ENCODE results near the gene ARHGAP26. TPM values are rescaled to one million over a fixed set of nuclear protein-coding genes. Genes with fewer than 3 reads are reported as not detected.

ARHGAP26 gene
- total and polyA plus RNA-seq, 2 experiments from 2014 or later, result 9.5 to 16.8 TPM

DNA sequence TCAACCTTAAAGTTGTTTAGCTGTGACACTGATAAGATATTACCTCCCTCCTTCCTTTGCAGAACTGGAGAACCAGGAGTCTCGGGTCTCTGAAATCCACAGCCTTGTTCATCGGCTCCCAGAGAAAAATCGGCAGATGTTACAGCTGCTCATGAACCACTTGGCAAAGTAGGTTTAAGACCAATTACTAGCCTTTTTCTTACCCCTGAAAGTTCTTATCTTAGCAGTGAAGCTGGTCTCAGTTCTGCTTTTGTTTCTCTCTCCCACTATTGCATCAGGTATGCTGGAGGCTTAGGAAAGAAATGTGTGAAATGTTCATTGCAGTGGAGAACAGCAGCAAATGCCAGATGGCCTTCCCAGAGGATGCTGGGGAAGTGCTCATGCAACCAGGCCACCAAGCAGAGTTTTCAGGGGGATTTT lies 287.4 kb downstream of the ARHGAP26 start:
- peaks cover 11% of the 10 kb centered on the region for H3K36me3 Mint-ChIP-seq (ENCODE audit: low read depth)
- H3K4me3 ChIP-seq, result no peak overlapping the region

DNA sequence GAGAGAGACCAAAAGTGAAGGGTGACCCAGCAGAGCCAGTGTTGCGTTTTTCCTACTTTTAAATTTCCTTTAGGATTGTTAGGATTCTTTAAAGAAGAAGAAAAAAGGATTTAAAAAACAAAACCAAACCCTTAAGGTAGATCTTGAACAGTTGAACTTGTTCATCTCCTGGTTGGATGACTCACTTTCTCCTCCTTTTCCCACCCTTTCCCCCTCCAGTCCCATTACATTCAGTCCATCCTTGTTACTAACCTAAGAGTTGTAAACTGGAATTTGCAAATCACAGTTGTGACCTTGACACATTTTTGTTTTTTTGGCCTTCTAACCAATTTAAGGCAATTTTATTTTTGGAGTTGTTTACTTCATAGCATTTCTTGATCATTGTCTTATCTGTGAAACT lies 289.2 kb downstream of the ARHGAP26 start:
- no peaks in the 10 kb centered on the region for H4K20me1 ChIP-seq (replicated peaks; ENCODE audit: insufficient read depth)
- H3K36me3 ChIP-seq (ENCODE audit: insufficient read depth), result no peaks in the 10 kb centered on the region
- no peak overlapping the region for H3K4me3 ChIP-seq
- H3F3A ChIP-seq (replicated peaks; ENCODE audit: low read depth), result no peaks in the 10 kb centered on the region
- no peak overlapping the region for H3K27ac Mint-ChIP-seq
- H3K79me2 ChIP-seq (replicated peaks; ENCODE audit: insufficient read depth), result no peaks in the 10 kb centered on the region
- H3K4me2 ChIP-seq, result no peak overlapping the region
- H3K9me3 Mint-ChIP-seq, result no peaks in the 10 kb centered on the region
- no peak for DNase-seq (ENCODE audit: low spot score)
- H3K27ac ChIP-seq (ENCODE audit: low read depth), result no peak overlapping the region
- H3K27me3 Mint-ChIP-seq (ENCODE audit: insufficient read depth, low read depth, poor library complexity), result peaks cover 2% of the 10 kb centered on the region
- no peak for TF ChIP-seq STAT1 (IDR thresholded peaks at IDR 0.05; ENCODE audit: unreplicated experiment)
- TF ChIP-seq, protein P1, sequence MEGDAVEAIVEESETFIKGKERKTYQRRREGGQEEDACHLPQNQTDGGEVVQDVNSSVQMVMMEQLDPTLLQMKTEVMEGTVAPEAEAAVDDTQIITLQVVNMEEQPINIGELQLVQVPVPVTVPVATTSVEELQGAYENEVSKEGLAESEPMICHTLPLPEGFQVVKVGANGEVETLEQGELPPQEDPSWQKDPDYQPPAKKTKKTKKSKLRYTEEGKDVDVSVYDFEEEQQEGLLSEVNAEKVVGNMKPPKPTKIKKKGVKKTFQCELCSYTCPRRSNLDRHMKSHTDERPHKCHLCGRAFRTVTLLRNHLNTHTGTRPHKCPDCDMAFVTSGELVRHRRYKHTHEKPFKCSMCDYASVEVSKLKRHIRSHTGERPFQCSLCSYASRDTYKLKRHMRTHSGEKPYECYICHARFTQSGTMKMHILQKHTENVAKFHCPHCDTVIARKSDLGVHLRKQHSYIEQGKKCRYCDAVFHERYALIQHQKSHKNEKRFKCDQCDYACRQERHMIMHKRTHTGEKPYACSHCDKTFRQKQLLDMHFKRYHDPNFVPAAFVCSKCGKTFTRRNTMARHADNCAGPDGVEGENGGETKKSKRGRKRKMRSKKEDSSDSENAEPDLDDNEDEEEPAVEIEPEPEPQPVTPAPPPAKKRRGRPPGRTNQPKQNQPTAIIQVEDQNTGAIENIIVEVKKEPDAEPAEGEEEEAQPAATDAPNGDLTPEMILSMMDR (conservative IDR thresholded peaks at IDR 0.05; ENCODE audit: low read depth in 2 of 2), result no peak
- no peak for TF ChIP-seq NANOG (IDR thresholded peaks at IDR 0.05; ENCODE audit: borderline replicate concordance)
- TF ChIP-seq JUNB (IDR thresholded peaks at IDR 0.05; ENCODE audit: unreplicated experiment), result no peak
- TF ChIP-seq, protein P2, sequence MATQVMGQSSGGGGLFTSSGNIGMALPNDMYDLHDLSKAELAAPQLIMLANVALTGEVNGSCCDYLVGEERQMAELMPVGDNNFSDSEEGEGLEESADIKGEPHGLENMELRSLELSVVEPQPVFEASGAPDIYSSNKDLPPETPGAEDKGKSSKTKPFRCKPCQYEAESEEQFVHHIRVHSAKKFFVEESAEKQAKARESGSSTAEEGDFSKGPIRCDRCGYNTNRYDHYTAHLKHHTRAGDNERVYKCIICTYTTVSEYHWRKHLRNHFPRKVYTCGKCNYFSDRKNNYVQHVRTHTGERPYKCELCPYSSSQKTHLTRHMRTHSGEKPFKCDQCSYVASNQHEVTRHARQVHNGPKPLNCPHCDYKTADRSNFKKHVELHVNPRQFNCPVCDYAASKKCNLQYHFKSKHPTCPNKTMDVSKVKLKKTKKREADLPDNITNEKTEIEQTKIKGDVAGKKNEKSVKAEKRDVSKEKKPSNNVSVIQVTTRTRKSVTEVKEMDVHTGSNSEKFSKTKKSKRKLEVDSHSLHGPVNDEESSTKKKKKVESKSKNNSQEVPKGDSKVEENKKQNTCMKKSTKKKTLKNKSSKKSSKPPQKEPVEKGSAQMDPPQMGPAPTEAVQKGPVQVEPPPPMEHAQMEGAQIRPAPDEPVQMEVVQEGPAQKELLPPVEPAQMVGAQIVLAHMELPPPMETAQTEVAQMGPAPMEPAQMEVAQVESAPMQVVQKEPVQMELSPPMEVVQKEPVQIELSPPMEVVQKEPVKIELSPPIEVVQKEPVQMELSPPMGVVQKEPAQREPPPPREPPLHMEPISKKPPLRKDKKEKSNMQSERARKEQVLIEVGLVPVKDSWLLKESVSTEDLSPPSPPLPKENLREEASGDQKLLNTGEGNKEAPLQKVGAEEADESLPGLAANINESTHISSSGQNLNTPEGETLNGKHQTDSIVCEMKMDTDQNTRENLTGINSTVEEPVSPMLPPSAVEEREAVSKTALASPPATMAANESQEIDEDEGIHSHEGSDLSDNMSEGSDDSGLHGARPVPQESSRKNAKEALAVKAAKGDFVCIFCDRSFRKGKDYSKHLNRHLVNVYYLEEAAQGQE (IDR thresholded peaks at IDR 0.05; ENCODE audit: unreplicated experiment), result no peak
- no peak for TF ChIP-seq ZNF114 (CRISPR knock-in tag; IDR thresholded peaks at IDR 0.05)
- TF ChIP-seq ZNF331 (CRISPR knock-in tag; IDR thresholded peaks at IDR 0.05; ENCODE audit: low read depth), result no peak
- no peak for TF ChIP-seq POLR2AphosphoS5 (IDR thresholded peaks at IDR 0.05; ENCODE audit: low read depth)
- TF ChIP-seq EZH2 (IDR thresholded peaks at IDR 0.05; ENCODE audit: low read depth, unreplicated experiment), result no peak
- TF ChIP-seq, protein P3, sequence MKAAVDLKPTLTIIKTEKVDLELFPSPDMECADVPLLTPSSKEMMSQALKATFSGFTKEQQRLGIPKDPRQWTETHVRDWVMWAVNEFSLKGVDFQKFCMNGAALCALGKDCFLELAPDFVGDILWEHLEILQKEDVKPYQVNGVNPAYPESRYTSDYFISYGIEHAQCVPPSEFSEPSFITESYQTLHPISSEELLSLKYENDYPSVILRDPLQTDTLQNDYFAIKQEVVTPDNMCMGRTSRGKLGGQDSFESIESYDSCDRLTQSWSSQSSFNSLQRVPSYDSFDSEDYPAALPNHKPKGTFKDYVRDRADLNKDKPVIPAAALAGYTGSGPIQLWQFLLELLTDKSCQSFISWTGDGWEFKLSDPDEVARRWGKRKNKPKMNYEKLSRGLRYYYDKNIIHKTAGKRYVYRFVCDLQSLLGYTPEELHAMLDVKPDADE (IDR thresholded peaks at IDR 0.05), result no peak
- no peak for TF ChIP-seq CREB1 (CRISPR knock-in tag; IDR thresholded peaks at IDR 0.05; ENCODE audit: low read depth)
- 0 out of 2 replicates have a peak, but pooled peaks cover 7% of the 10 kb centered on the region for H3K4me1 ChIP-seq (ENCODE audit: insufficient read depth)
- H3K27me3 ChIP-seq (ENCODE audit: insufficient read depth), result no peaks in the 10 kb centered on the region
- H3K9me2 ChIP-seq (ENCODE audit: insufficient read depth), result 0 out of 2 replicates have a peak, but pooled peaks cover 3% of the 10 kb centered on the region
- no peak overlapping the region for H3K4me3 Mint-ChIP-seq
- H3K4me1 Mint-ChIP-seq, result peaks cover 17% of the 10 kb centered on the region
- peaks cover 11% of the 10 kb centered on the region for H3K36me3 Mint-ChIP-seq (ENCODE audit: low read depth)
- H2AFZ ChIP-seq, result no peak overlapping the region
- no peak for ATAC-seq

More for the DNA sequence above, 287.4 kb downstream of the ARHGAP26 start:
- Histone ChIP-seq H4K20me1 (replicated peaks; ENCODE audit: insufficient read depth) (no peaks in the 10 kb centered on the region), H3K4me2 (no peak overlapping the region), H3K27me3 (ENCODE audit: insufficient read depth) (no peaks in the 10 kb centered on the region), H2AFZ (no peak overlapping the region), H3K4me1 (ENCODE audit: insufficient read depth) (peaks cover 6% of the 10 kb centered on the region), H3K27ac (ENCODE audit: low read depth) (no peak overlapping the region), H3K9me2 (ENCODE audit: insufficient read depth) (0 out of 2 replicates have a peak, but pooled peaks cover 3% of the 10 kb centered on the region), H3K36me3 (ENCODE audit: insufficient read depth) (no peaks in the 10 kb centered on the region), H3F3A (replicated peaks; ENCODE audit: low read depth) (no peaks in the 10 kb centered on the region), H3K79me2 (replicated peaks; ENCODE audit: insufficient read depth) (no peaks in the 10 kb centered on the region)
- peak overlapping the region; percentile 49; the same call in 1 of the 2 replicates for H3K27ac Mint-ChIP-seq
- TF ChIP-seq NANOG (IDR thresholded peaks at IDR 0.05; ENCODE audit: borderline replicate concordance) (no peak), POLR2AphosphoS5 (IDR thresholded peaks at IDR 0.05; ENCODE audit: low read depth) (no peak)
- TF ChIP-seq, protein P2 (IDR thresholded peaks at IDR 0.05; ENCODE audit: unreplicated experiment), result no peak
- no peaks in the 10 kb centered on the region for H3K9me3 Mint-ChIP-seq
- no peak for DNase-seq (ENCODE audit: low spot score)
- H3K27me3 Mint-ChIP-seq (ENCODE audit: insufficient read depth, low read depth, poor library complexity), result no peaks in the 10 kb centered on the region
- H3K4me3 Mint-ChIP-seq, result no peak overlapping the region
- peaks cover 17% of the 10 kb centered on the region for H3K4me1 Mint-ChIP-seq
- ATAC-seq, result no peak

All from GM23338 (cell line).